Activated CD8-positive, alpha-beta T cell treated with anti-CD3 and anti-CD28 coated beads, Interleukin-2, amount 10 ng/mL, durations not matched to agents 7 days and 5 days (primary cell): ENCODE results near the gene P4HB. TPM values are rescaled to one million over a fixed set of nuclear protein-coding genes. Genes with fewer than 3 reads are reported as not detected.

Experiments used
- ATAC-seq: fragments of 150-1000 bp; cut with Tn5 transposase; one replicate; pipeline ENCODE4 v1.10.0; 2021; ENCODE audit warnings: moderate library complexity
- CTCF ChIA-PET: fragments of 350-600 bp; sonication (Branson Sonifier 250); formaldehyde crosslinking; loops from one replicate; lab custom pipeline; 2021; ENCODE audit warnings: antibody characterized with exemption; lab: Charles Lee
- POLR2A ChIA-PET: fragments of 350-600 bp; sonication (Branson Sonifier 250); formaldehyde crosslinking; loops from one replicate; lab custom pipeline; 2021; ENCODE audit warnings: antibody characterized with exemption; lab: Charles Lee
- DNase-seq: peaks from one replicate; pipeline ENCODE4 v3.0.0-alpha.2; 2020
- H3K27ac Mint-ChIP-seq: one replicate; pipeline ENCODE4 v1.8.0; 2021; ENCODE audit warnings: mild to moderate bottlenecking, mixed read lengths
- H3K27me3 Mint-ChIP-seq: one replicate; pipeline ENCODE4 v1.8.0; 2021; ENCODE audit warnings: low read depth, mixed read lengths
- H3K36me3 Mint-ChIP-seq: one replicate; pipeline ENCODE4 v1.8.0; 2021; ENCODE audit warnings: low read depth, mixed read lengths
- H3K4me1 Mint-ChIP-seq: one replicate; pipeline ENCODE4 v1.8.0; 2021; ENCODE audit warnings: low read depth, mixed read lengths
- H3K4me3 Mint-ChIP-seq: one replicate; pipeline ENCODE4 v1.8.0; 2021; ENCODE audit warnings: mild to moderate bottlenecking, mixed read lengths
- H3K9me3 Mint-ChIP-seq: one replicate; pipeline ENCODE4 v1.8.0; 2022; ENCODE audit warnings: mixed read lengths; ENCODE audit not compliant: insufficient read depth
- total RNA-seq, 2 experiments: library from RNA; stranded (reverse); gene quantifications; one replicate each; pipeline ENCODE4 v1.2.3, GENCODE V29; 2021

The P4HB gene
- total RNA-seq, 2 experiments from 2014 or later: 474 to 498 TPM

DNA sequence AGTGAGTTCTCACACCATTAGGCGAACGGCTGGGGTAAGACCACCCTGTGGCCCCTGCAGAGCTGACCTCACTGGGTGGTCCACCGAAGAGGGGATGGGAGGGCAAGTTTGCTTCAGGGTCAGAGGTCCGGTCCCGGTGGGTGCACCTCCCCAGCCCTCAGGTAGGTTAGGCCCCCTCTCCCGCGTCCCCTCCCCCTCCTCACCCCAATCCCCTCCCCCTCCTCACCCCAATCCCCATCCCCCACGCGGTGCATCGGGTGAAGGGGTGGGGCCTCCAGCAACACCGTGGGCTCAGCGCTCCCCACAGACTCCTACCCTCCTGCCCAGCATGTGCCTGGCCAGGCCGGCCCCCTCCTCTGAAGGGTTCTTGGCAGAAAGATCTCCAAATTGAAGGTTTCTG lies 40.6 kb downstream of the P4HB start:
- CTCF ChIA-PET: no interaction called here

DNA sequence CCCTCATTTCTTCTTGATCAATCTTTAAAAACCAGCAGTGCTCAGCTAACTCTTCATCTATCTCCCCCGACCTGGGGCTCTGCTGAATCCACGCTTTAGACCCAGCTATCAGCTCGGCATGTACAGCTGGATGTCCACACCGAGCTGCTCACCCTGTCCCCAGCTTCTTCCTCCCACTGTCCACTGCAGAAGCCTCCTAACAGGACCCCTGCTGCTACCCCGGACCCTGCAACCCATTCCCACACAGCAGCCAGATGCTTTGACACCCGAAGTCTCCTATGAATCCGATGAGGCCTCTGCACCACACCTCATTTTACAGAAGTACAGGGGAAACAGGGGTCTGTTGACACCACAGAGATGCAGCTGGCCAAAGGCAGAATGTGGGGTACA lies 42.6 kb downstream of the P4HB start:
- Mint-ChIP-seq H3K27ac (no peak overlapping the region), H3K27me3 (peaks cover 5% of the 10 kb centered on the region), H3K4me3 (no peak overlapping the region), H3K9me3 (no peaks in the 10 kb centered on the region), H3K4me1 (peaks cover 9% of the 10 kb centered on the region), H3K36me3 (no peaks in the 10 kb centered on the region)
- DNase-seq (no peak), ATAC-seq (no peak)
- POLR2A ChIA-PET: no interaction called here
- CTCF ChIA-PET: no interaction called here

More for the DNA sequence above, 40.6 kb downstream of the P4HB start:
- POLR2A ChIA-PET: no interaction called here
- ATAC-seq: no peak
- DNase-seq: no peak
- Mint-ChIP-seq H3K27ac (no peak overlapping the region), H3K4me1 (peaks cover 9% of the 10 kb centered on the region), H3K27me3 (peaks cover 5% of the 10 kb centered on the region), H3K36me3 (no peaks in the 10 kb centered on the region), H3K9me3 (no peaks in the 10 kb centered on the region), H3K4me3 (no peak overlapping the region)

DNA sequence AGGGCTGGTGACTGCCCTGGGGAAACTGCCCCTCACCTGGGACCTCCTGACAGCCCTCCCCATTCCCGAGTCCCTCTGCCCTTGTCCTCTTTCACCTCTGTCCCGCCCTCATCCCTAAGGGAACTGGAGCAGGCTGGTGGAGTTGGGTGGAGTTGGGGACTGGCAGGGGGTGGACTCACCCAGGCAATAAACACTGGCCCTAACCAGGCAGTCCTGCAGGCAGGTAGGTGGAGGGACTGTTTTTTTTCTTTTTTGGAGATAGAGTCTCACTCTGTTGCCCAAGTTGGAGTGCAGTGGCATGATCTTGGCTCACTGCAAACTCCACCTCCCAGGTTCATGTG lies 44.7 kb downstream of the P4HB start:
- ChIA-PET CTCF (interaction anchor here (0.7 kb wide), 1 partner anchor 495 kb away, joined by 4 read pairs; no protein-coding TSS in a partner anchor), POLR2A (no interaction called here)
- Mint-ChIP-seq H3K4me3 (no peak overlapping the region), H3K27ac (no peak overlapping the region), H3K9me3 (no peaks in the 10 kb centered on the region), H3K36me3 (no peaks in the 10 kb centered on the region), H3K27me3 (peaks cover 5% of the 10 kb centered on the region), H3K4me1 (no peaks in the 10 kb centered on the region)
- DNase-seq (no peak), ATAC-seq (no peak)

DNA sequence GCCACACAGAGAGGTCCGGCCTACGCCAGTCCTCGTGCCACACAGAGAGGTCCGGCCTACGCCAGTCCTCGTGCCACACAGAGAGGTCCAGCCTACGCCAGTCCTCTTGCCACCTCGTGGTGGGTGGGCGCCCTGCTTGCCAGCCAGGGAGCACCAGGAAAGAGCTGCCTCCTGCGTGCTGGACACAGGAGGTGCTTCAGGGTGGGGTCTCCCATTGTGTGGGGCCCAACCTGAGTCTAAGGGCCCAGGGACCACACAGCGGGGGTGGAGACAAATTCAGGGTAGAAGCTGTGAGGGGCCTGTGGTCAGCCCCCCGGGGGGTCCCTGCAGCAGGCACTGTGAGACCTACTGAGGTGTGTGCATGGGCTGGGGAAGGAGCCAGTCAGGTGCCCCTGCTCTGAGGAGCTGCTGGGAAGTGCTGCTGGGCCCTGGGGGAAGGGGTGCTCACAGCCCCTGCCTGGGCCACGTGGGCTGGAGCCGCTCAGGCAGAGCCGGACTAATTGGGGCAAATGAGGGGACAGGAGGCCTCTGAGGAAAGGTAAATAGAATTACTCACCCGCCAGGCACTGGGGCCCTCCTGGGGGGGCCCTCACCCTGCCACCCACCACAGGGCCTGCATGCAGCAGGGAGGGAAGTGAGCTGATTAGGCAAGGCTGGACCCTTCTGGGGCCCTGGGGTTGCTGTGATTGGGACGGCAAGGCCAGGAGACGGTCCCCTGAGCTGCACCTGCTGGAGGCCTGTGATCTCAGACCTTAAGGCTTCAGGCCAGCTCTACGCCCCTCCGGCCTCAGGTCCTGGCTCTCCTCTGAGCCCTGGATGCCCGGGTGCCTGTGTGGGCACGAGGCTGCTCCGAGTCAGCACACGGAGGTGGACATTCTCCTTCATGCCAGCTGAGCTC lies 45.3 kb downstream of the P4HB start:
- Mint-ChIP-seq H3K27ac (no peak overlapping the region), H3K4me1 (no peaks in the 10 kb centered on the region), H3K9me3 (no peaks in the 10 kb centered on the region), H3K36me3 (no peaks in the 10 kb centered on the region), H3K4me3 (no peak overlapping the region), H3K27me3 (peaks cover 5% of the 10 kb centered on the region)
- ChIA-PET POLR2A (no interaction called here), CTCF (no interaction called here)
- DNase-seq (no peak), ATAC-seq (no peak)

DNA sequence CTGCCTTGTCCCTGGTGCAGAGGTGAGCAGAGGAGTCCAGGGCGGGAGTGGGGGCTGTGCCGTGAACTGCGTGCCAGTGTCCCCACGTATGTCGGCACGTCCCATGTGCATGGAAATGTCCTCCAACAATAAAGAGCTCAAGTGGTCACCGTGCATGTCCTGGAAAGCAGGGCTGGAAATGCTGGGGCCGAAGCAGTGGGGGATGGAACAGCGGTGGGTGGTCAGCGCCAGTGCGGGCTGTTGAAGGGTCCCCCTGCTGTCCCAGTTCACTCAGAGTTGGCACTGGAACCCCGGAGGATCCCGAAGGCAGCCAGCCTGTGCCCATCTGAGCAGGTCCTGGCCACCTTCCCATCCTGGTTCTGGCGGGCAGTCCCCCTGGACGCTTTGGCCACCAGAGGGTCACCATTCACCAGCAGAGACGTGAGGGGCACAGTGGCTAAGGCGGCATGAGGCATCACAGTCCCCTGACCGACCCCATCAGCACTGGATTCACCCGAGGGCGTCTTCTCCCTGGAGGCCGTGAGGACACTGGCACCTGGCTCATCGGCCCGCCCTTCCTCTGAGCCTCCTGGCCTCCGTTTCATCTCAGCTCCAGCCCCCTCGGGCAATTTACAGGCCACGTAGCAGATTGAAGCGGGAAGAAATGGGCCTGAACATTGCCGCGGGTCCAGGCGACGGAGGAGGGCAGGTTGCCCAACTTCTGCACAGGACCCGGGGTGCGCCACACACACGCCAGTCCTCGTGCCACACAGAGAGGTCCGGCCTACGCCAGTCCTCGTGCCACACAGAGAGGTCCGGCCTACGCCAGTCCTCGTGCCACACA lies 46.3 kb downstream of the P4HB start:
- ChIA-PET CTCF (no interaction called here), POLR2A (no interaction called here)
- peaks cover 9% of the 10 kb centered on the region for H3K27me3 Mint-ChIP-seq

DNA sequence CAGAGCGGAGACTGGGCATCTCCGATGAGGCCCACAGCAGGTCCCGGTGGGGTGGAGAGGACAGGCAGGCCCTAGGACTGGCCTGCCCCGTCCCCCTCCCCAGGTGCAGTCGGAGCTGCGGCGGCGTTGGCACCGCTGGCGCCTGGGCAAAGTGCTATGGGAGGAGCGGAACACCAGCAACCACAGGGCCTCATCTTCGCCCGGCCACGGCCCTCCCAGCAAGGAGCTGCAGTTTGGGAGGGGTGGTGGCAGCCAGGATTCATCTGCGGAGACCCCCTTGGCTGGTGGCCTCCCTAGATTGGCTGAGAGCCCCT lies 47.0 kb downstream of the P4HB start:
- H3K27ac Mint-ChIP-seq: no peak overlapping the region
- ChIA-PET CTCF (no interaction called here), POLR2A (no interaction called here)
- H3K9me3 Mint-ChIP-seq: no peaks in the 10 kb centered on the region
- no peaks in the 10 kb centered on the region for H3K36me3 Mint-ChIP-seq
- no peaks in the 10 kb centered on the region for H3K4me1 Mint-ChIP-seq
- H3K4me3 Mint-ChIP-seq: no peak overlapping the region
- DNase-seq (no peak), ATAC-seq (no peak)
- peaks cover 9% of the 10 kb centered on the region for H3K27me3 Mint-ChIP-seq

More for the DNA sequence above, 46.3 kb downstream of the P4HB start:
- no peaks in the 10 kb centered on the region for H3K4me1 Mint-ChIP-seq
- H3K27ac Mint-ChIP-seq: no peak overlapping the region
- DNase-seq (no peak), ATAC-seq (no peak)
- H3K9me3 Mint-ChIP-seq: no peaks in the 10 kb centered on the region
- H3K36me3 Mint-ChIP-seq: no peaks in the 10 kb centered on the region
- H3K4me3 Mint-ChIP-seq: no peak overlapping the region

DNA sequence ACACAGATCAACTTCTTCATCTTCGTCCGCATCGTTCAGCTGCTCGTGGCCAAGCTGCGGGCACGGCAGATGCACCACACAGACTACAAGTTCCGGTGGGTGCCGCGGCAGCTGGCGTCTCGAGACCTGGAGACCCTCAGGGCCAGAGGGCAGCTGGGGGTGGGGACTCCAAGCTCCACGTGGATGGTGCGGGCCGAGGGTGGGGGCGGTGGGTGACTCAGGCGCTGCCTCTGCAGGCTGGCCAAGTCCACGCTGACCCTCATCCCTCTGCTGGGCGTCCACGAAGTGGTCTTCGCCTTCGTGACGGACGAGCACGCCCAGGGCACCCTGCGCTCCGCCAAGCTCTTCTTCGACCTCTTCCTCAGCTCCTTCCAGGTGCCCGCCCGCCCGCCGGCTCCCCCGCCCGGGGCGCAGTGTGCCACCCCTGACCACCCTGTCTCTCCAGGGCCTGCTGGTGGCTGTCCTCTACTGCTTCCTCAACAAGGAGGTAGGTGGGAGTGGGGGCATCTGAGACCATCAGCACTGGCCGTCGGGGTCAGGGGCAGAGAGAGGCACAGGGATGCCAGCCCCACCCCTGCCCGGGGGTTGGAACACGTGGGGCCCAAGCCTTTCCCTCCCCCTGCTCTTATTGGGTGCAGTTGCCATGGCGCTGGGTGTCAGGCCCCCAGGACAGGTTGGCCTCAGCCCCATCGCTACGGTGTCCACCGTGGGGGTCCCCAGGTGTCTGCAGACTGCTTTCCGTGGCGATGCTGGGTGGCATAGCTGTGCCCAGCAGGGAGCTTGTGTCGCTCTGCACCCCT lies 47.6 kb downstream of the P4HB start:
- DNase-seq (no peak), ATAC-seq (no peak)
- ChIA-PET POLR2A (no interaction called here), CTCF (no interaction called here)
- Mint-ChIP-seq H3K9me3 (no peaks in the 10 kb centered on the region), H3K4me1 (no peaks in the 10 kb centered on the region), H3K4me3 (no peak overlapping the region), H3K27ac (no peak overlapping the region), H3K27me3 (peaks cover 7% of the 10 kb centered on the region), H3K36me3 (no peaks in the 10 kb centered on the region)

DNA sequence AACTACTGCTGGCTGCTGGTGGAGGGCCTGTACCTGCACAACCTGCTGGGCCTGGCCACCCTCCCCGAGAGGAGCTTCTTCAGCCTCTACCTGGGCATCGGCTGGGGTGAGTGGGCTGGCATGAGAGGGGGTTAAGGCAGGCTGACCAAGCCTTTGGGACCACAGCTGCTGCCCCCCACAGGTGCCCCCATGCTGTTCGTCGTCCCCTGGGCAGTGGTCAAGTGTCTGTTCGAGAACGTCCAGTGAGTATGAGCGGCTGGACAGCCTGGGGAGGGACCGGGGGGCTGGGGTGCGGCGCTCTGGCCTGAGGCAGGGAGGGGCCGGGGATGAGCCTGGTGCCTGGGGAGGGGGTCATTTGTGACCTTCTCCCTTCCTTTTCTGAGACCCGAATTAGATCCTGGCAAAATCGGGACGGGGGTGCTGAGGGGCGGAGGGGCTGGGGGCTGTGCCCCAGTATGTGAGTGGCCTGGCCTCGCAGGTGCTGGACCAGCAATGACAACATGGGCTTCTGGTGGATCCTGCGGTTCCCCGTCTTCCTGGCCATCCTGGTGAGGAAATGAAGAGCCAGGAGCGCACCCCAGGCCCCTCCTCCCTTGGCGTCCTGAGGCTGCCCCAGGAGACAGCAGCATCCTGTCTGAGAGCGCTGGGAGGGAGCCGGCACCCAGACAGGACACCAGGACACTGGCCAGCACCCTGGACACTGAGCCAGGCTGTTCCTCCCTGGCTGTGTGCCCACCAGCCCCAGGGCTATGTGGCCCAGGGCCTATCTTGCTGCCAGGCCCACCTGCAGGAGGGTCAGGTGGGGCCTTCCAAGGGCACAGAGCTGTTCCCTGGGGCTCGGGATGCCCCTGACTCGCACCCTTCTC lies 48.4 kb downstream of the P4HB start:
- H3K27me3 Mint-ChIP-seq: peaks cover 11% of the 10 kb centered on the region
- DNase-seq (no peak), ATAC-seq (no peak)
- ChIA-PET POLR2A (no interaction called here), CTCF (no interaction called here)
- no peaks in the 10 kb centered on the region for H3K9me3 Mint-ChIP-seq
- H3K36me3 Mint-ChIP-seq: no peaks in the 10 kb centered on the region
- no peak overlapping the region for H3K4me3 Mint-ChIP-seq
- no peaks in the 10 kb centered on the region for H3K4me1 Mint-ChIP-seq
- H3K27ac Mint-ChIP-seq: no peak overlapping the region

DNA sequence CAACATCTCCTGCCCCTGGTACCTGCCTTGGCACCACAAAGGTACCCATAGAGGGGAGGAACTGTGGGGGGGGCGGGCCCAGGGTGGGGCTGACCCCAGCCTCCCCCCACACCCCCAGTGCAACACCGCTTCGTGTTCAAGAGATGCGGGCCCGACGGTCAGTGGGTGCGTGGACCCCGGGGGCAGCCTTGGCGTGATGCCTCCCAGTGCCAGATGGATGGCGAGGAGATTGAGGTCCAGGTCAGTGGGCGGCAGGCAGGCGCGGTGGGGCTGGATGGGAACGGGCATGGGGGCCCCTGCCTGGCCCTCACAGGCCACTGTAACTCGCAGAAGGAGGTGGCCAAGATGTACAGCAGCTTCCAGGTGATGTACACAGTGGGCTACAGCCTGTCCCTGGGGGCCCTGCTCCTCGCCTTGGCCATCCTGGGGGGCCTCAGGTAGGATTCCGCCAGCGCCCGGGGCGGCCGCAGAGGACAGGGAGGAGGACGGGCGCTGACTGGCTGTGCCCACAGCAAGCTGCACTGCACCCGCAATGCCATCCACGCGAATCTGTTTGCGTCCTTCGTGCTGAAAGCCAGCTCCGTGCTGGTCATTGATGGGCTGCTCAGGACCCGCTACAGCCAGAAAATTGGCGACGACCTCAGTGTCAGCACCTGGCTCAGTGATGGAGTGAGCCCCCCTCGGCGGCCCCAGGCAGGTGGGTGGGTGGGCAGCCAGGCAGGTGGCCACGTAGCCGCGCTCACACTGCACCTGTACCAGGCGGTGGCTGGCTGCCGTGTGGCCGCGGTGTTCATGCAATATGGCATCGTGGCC lies 49.2 kb downstream of the P4HB start:
- Mint-ChIP-seq H3K27me3 (peaks cover 12% of the 10 kb centered on the region), H3K4me1 (no peaks in the 10 kb centered on the region), H3K36me3 (no peaks in the 10 kb centered on the region), H3K9me3 (no peaks in the 10 kb centered on the region), H3K27ac (no peak overlapping the region), H3K4me3 (no peak overlapping the region)
- ChIA-PET POLR2A (interaction anchor here (0.8 kb wide), 1 partner anchor 10 kb away, joined by 4 read pairs; no protein-coding TSS in a partner anchor), CTCF (no interaction called here)
- no peak for ATAC-seq
- DNase-seq: no peak

DNA sequence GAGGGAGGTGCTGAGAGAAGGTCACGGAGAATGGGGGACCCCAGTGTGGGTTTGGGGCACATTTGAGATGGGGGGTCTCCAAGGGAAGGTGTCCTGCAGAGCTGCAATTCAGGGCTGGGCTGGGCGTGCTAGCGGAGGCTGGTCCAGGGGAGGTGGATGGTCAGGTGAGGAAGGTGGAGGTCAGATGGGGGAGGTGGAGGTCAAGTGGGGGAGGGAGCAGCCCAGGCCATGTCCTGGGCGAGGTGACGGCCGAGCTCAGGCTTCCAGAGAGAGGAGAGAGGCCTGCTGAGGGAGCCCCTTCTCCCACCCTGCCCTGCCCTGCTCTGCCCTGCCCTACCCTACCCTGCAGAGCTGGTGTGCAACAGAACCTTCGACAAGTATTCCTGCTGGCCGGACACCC lies 49.9 kb downstream of the P4HB start:
- H3K4me1 Mint-ChIP-seq: no peaks in the 10 kb centered on the region
- ATAC-seq: no peak
- H3K27me3 Mint-ChIP-seq: peaks cover 11% of the 10 kb centered on the region
- POLR2A ChIA-PET: interaction anchor here (0.8 kb wide), 1 partner anchor 9 kb away, joined by 4 read pairs; no protein-coding TSS in a partner anchor
- CTCF ChIA-PET: no interaction called here
- H3K9me3 Mint-ChIP-seq: no peaks in the 10 kb centered on the region
- no peak for DNase-seq
- no peak overlapping the region for H3K4me3 Mint-ChIP-seq
- H3K36me3 Mint-ChIP-seq: no peaks in the 10 kb centered on the region
- no peak overlapping the region for H3K27ac Mint-ChIP-seq
